B cell (primary cell): ENCODE data around the gene PIP4P1. TPM values are rescaled to one million over a fixed set of nuclear protein-coding genes. Genes with fewer than 3 reads are reported as not detected.

Source experiments
- ATAC-seq: fragments of 200-7000 bp; cut with Tn5 transposase; one replicate; pipeline ENCODE4 v1.10.0; 2021; ENCODE audit warnings: low read depth, mild to moderate bottlenecking, moderate number of reproducible peaks, moderate library complexity
- CTCF ChIA-PET: fragments of 350-600 bp; sonication (Branson Sonifier 250); formaldehyde crosslinking; loops from one replicate; lab custom pipeline; 2021; ENCODE audit warnings: antibody characterized with exemption, inconsistent platforms; lab: Charles Lee
- POLR2A ChIA-PET: fragments of 350-600 bp; sonication (Branson Sonifier 250); formaldehyde crosslinking; loops from one replicate; lab custom pipeline; 2021; ENCODE audit warnings: antibody characterized with exemption; lab: Charles Lee
- DNase-seq: peaks from one replicate; pipeline ENCODE4 v3.0.0; 2013
- H2AFZ ChIP-seq: 2 replicates; pipeline ENCODE4 v1.6.1; 2012; ENCODE audit warnings: mild to moderate bottlenecking, low read depth, low read length; ENCODE audit not compliant: insufficient read depth, poor library complexity, severe bottlenecking
- H3K27ac ChIP-seq, 2 donors: 1 replicate in 1 of 2; 2 replicates in 1 of 2; pipeline ENCODE4 v1.5.1; 2012 to 2013; ENCODE audit warnings: low read length in 2 of 2, mild to moderate bottlenecking in 2 of 2, moderate library complexity in 1 of 2
- H3K27me3 ChIP-seq, 4 experiments: fragments of 200-600 bp in 1 of 4; sonication (generic) in 1 of 4; replicated peaks in 1 of 4; 1 replicate in 2 of 4; 2 replicates in 2 of 4; pipeline versions ENCODE4 v1.6.1 to v1.7.0; 2013 to 2016; ENCODE audit warnings: low read length in 3 of 4, mild to moderate bottlenecking in 2 of 4, mixed read lengths in 1 of 4, moderate library complexity in 1 of 4; ENCODE audit not compliant: insufficient read depth in 4 of 4, control insufficient read depth in 3 of 4; ENCODE audit errors: control extremely low read depth in 1 of 4
- H3K36me3 ChIP-seq, 2 experiments: replicated peaks in 1 of 2; 1 replicate in 1 of 2; 2 replicates in 1 of 2; pipeline versions ENCODE4 v1.6.1 to v1.7.1; 2013; ENCODE audit warnings: low read length in 1 of 2; ENCODE audit not compliant: insufficient read depth in 2 of 2, control insufficient read depth in 1 of 2; ENCODE audit errors: control extremely low read depth in 1 of 2, extremely low read depth in 1 of 2
- H3K4me1 ChIP-seq, 2 donors: fragments of 200-600 bp in 1 of 2; sonication (generic) in 1 of 2; 1 replicate in 1 of 2; 2 replicates in 1 of 2; pipeline versions ENCODE4 v1.5.1 to v1.6.1; 2013 to 2017; ENCODE audit warnings: low read length in 2 of 2; ENCODE audit not compliant: control insufficient read depth in 2 of 2, insufficient read depth in 2 of 2
- H3K4me2 ChIP-seq: replicated peaks from 2 replicates; pipeline ENCODE3; 2012; ENCODE audit warnings: mild to moderate bottlenecking, low read depth, low read length; ENCODE audit not compliant: poor library complexity, severe bottlenecking
- H3K4me3 ChIP-seq, 5 experiments: fragments of 200-600 bp in 1 of 5; sonication (generic) in 1 of 5; 1 replicate in 3 of 5; 2 replicates in 2 of 5; pipeline versions ENCODE4 v1.5.1 to v1.7.0; 2011 to 2016; ENCODE audit warnings: low read length in 4 of 5, mild to moderate bottlenecking in 4 of 5, low read depth in 2 of 5, control low read depth in 1 of 5, moderate library complexity in 1 of 5; ENCODE audit not compliant: insufficient read depth in 1 of 5; ENCODE audit errors: control extremely low read depth in 1 of 5, extremely low read depth in 1 of 5
- H3K79me2 ChIP-seq: fragments of 200-600 bp; sonication (generic); one replicate; pipeline ENCODE4 v1.6.0; 2016; ENCODE audit warnings: low read length; ENCODE audit not compliant: control insufficient read depth, insufficient read depth
- H3K9ac ChIP-seq: fragments of 200-600 bp; sonication (generic); 2 replicates; pipeline ENCODE4 v1.6.1; 2017; ENCODE audit warnings: mild to moderate bottlenecking, low read length, moderate library complexity
- H3K9me3 ChIP-seq, 3 donors: one replicate each; pipeline versions ENCODE4 v1.6.1 to v1.7.1; 2013; ENCODE audit warnings: low read length in 2 of 3; ENCODE audit not compliant: control insufficient read depth in 2 of 3, insufficient read depth in 1 of 3; ENCODE audit errors: control extremely low read depth in 1 of 3
- H4K20me1 ChIP-seq: 2 replicates; pipeline ENCODE4 v1.6.0; 2012; ENCODE audit warnings: mild to moderate bottlenecking, low read length; ENCODE audit not compliant: insufficient read depth, control insufficient read depth, poor library complexity, severe bottlenecking
- H3K27ac Mint-ChIP-seq: one replicate; pipeline ENCODE4 v1.8.0; 2021; ENCODE audit warnings: mixed read lengths
- H3K27me3 Mint-ChIP-seq: one replicate; pipeline ENCODE4 v1.8.0; 2021; ENCODE audit warnings: mixed read lengths
- H3K4me1 Mint-ChIP-seq: one replicate; pipeline ENCODE4 v1.8.0; 2021; ENCODE audit warnings: mixed read lengths
- H3K4me3 Mint-ChIP-seq: one replicate; pipeline ENCODE4 v1.8.0; 2021; ENCODE audit warnings: mixed read lengths
- H3K9me3 Mint-ChIP-seq: one replicate; pipeline ENCODE4 v1.8.0; 2022; ENCODE audit warnings: mixed read lengths; ENCODE audit not compliant: insufficient read depth
- EZH2 ChIP-seq: IDR thresholded peaks from 2 replicates; pipeline ENCODE4 v1.6.1; 2012; ENCODE audit warnings: borderline replicate concordance, low read depth, mild to moderate bottlenecking, moderate library complexity, low read length; ENCODE audit not compliant: insufficient read depth, poor library complexity, severe bottlenecking
- WGBS: methylation state at CpG from one replicate; pipeline ENCODE4 v1.1.5; 2013; ENCODE audit warnings: missing lambda C conversion rate; ENCODE audit not compliant: insufficient coverage; 5-methylcytosine and 5-hydroxymethylcytosine counted together
- intact Hi-C: fragments of 100-400 bp; cut with micrococcal nuclease; formaldehyde crosslinking; loops from one replicate; pipeline ENCODE4 v1.10.0; 2022
- polyA minus RNA-seq: library from RNA; depleted of rRNA, polyadenylated mRNA; stranded (reverse); fragments of >200 nt; gene quantifications from 2 replicates; pipeline ENCODE4 v1.2.3, GENCODE V29; 2012
- polyA plus RNA-seq: library from polyadenylated mRNA; depleted of rRNA; stranded (reverse); fragments of >200 nt; gene quantifications from 2 replicates; pipeline ENCODE4 v1.2.3, GENCODE V29; 2012
- total RNA-seq, 2 donors: library from RNA; stranded (reverse); fragments of 120-200 nt in 1 of 2; gene quantifications; 1 replicate in 1 of 2; 2 replicates in 1 of 2; pipeline versions ENCODE4 v1.2.3 to v1.2.4, GENCODE V29; 2013 to 2022
- TF ChIP-seq, protein P1 (sequence below): fragments of 200-600 bp; IDR thresholded peaks from one replicate; pipeline ENCODE4 v1.8.0; 2022; ENCODE audit warnings: antibody characterized with exemption, mild to moderate bottlenecking

The PIP4P1 gene
- total RNA-seq (97.5 and 101 TPM in 2 replicates), polyA plus RNA-seq (183 and 284 TPM in 2 replicates), polyA minus RNA-seq (99.5 and 103 TPM in 2 replicates)
- 61.6 TPM for total RNA-seq (2013)

GRCh38 chr14:20461225-20462141 is at the start of gene PIP4P1:
PIP4P1 (minus strand) TSS chr14:20461434; CDS start chr14:20461325, 109 bp downstream.
- WGBS, result under 1% methylated on average over 66 of the region's 67 CpGs

More at GRCh38 chr14:20461225-20462141, at the start of gene PIP4P1:
- Histone ChIP-seq H3K79me2 (peaks cover 27% of the 10 kb centered on the region), H3K36me3 (peaks cover 16 to 37% of the 10 kb centered on the region in 2 experiments), H3K27ac (peak within 1 kb of the TSS; percentile 98), H4K20me1 (peaks cover 27% of the 10 kb centered on the region), H3K4me3 (peak within 1 kb of the TSS; percentile 75 to 90 (median 83)), H2AFZ (peak within 1 kb of the TSS; percentile 55), H3K27me3 (no peaks in the 10 kb centered on the region), H3K9ac (peak within 1 kb of the TSS; percentile 89), H3K4me2 (peak within 1 kb of the TSS; percentile 87), H3K9me3 (no peaks in the 10 kb centered on the region), H3K4me1 (peaks cover 32 to 59% of the 10 kb centered on the region in 2 donors)
- ChIA-PET POLR2A (interaction anchor here (0.6 to 3.2 kb wide), 9 partner anchors 8 to 220 kb away, joined by 3 to 20 read pairs (median 4); partner anchors contain the start of genes PARP2 and PNP), CTCF (interaction anchor here (0.7 to 4.9 kb wide), 8 partner anchors 8 to 229 kb away, joined by 3 to 40 read pairs (median 4); partner anchors contain the start of genes PNP and TEP1)
- H3K4me1 Mint-ChIP-seq, result peaks cover 45% of the 10 kb centered on the region
- DNase-seq (peak; percentile 100), ATAC-seq (peak; percentile 84)
- intact Hi-C loops, result loop anchor here (1.0 to 10.0 kb wide), 6 partner anchors 8 to 993 kb away; partner anchors contain the start of genes CHD8, PARP2, PNP and TEP1
- peak within 1 kb of the TSS; percentile 94 for H3K4me3 Mint-ChIP-seq
- peak within 1 kb of the TSS; percentile 98 for H3K27ac Mint-ChIP-seq
- TF ChIP-seq, protein P1, sequence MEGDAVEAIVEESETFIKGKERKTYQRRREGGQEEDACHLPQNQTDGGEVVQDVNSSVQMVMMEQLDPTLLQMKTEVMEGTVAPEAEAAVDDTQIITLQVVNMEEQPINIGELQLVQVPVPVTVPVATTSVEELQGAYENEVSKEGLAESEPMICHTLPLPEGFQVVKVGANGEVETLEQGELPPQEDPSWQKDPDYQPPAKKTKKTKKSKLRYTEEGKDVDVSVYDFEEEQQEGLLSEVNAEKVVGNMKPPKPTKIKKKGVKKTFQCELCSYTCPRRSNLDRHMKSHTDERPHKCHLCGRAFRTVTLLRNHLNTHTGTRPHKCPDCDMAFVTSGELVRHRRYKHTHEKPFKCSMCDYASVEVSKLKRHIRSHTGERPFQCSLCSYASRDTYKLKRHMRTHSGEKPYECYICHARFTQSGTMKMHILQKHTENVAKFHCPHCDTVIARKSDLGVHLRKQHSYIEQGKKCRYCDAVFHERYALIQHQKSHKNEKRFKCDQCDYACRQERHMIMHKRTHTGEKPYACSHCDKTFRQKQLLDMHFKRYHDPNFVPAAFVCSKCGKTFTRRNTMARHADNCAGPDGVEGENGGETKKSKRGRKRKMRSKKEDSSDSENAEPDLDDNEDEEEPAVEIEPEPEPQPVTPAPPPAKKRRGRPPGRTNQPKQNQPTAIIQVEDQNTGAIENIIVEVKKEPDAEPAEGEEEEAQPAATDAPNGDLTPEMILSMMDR, result no peak
- TF ChIP-seq EZH2, result peak; percentile 88
- H3K27me3 Mint-ChIP-seq, result no peaks in the 10 kb centered on the region
- H3K9me3 Mint-ChIP-seq, result no peaks in the 10 kb centered on the region
